ENCODE results near the gene VSTM2L.

The VSTM2L gene

DNA sequence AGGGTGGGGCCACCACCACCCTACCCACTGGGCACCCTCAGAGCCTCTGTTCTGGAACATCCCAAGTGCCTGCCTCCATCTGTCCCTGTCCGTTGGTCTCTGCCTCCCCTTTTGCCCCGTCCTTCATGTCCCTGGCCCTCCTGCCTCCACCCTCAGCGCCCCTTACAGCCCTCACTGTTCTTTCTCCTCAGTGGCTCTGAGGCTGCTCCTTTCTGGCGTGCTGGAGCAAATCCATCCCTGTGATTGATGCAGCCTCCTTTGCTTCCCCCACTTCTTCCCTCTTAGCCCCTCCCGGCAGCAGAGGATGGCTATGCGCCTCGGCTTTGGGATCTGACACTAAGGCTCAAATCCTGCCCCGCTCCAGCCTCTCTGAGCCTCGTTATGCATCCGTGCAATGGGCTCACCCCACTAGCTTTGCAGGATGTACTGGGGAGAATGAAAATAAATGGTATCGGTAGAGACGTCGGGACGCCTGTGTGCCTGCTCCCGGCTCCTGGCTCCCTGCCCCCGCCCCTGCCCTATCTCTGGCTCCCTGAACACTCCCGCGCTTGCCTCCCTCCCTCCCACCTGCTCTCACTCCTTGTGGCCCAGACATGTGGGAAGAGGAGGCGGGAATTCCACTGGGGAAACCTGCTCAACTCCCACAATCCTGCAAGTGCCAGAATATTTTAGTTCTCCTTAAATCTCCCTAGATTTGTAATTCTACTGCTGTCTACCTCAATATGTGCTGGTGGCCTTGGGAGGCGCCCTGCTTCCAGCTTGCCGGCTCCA is 13.1 kb downstream of the VSTM2L start:
- DNase-seq, result no peak
- TF ChIP-seq, protein P1, sequence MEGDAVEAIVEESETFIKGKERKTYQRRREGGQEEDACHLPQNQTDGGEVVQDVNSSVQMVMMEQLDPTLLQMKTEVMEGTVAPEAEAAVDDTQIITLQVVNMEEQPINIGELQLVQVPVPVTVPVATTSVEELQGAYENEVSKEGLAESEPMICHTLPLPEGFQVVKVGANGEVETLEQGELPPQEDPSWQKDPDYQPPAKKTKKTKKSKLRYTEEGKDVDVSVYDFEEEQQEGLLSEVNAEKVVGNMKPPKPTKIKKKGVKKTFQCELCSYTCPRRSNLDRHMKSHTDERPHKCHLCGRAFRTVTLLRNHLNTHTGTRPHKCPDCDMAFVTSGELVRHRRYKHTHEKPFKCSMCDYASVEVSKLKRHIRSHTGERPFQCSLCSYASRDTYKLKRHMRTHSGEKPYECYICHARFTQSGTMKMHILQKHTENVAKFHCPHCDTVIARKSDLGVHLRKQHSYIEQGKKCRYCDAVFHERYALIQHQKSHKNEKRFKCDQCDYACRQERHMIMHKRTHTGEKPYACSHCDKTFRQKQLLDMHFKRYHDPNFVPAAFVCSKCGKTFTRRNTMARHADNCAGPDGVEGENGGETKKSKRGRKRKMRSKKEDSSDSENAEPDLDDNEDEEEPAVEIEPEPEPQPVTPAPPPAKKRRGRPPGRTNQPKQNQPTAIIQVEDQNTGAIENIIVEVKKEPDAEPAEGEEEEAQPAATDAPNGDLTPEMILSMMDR (IDR thresholded peaks at IDR 0.05; ENCODE audit: low read depth, low read length, missing control alignments), result no peak
- no peaks in the 10 kb centered on the region for H3K36me3 ChIP-seq (replicated peaks)
- in situ Hi-C loops (cut with HindIII; ENCODE audit: low pct_ligation_motif_present, low sequenced_read_pairs), result loop anchor here (10.0 kb wide), 1 partner anchor 79 kb away; no protein-coding TSS in a partner anchor
- H3K4me3 ChIP-seq (ENCODE audit: low read depth, low read length), result no peak overlapping the region
- H3K27ac ChIP-seq, result no peak overlapping the region
- peaks cover 48% of the 10 kb centered on the region for H3K27me3 ChIP-seq (replicated peaks)

DNA sequence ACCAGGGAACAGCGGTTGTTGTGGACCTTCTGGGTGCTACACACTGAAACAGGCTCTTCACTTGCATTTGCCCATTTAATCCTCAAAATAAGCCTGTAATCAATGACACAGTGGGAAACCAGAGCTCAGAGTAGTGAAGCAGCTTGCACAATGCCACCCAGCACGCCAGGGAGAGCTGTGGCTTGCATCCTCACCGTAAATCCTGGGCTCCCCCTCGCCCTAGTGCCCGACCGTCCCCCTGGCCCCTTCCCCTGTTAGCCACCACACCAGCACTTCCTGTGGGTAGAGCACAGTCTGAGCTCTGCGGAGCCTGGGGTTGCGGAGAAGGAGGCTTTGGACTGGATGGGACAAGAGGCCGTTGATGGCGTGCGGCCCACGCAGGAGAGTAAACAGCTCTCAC is 14.5 kb downstream of the VSTM2L start:
- peaks cover 48% of the 10 kb centered on the region for H3K27me3 ChIP-seq (replicated peaks)

DNA sequence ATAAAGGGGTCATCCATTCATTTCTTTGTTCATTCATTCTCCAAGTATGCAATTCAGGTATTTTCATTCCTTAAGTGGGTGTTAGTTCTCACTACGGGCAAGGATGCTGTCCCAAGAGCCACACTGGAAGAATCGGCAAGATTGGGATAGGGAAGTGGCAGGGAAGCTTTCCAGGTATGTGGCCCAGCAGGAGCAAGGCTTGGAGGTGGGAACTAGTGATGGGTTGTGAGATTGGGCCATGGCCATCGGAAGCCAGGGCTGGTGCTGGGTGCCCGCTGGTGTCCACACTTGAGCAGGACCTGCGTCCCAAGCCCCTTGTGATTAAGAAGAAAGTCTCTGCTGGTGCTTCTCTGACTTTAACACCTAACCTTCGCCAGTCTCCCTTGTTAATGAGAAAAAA is 15.1 kb downstream of the VSTM2L start:
- no peak for DNase-seq
- H3K36me3 ChIP-seq (replicated peaks), result no peaks in the 10 kb centered on the region
- H3K27me3 ChIP-seq (replicated peaks), result peaks cover 48% of the 10 kb centered on the region
- no peak overlapping the region for H3K4me3 ChIP-seq (ENCODE audit: low read depth, low read length)
- H3K27ac ChIP-seq, result no peak overlapping the region
- in situ Hi-C loops (cut with HindIII; ENCODE audit: low pct_ligation_motif_present, low sequenced_read_pairs), result loop anchor here (10.0 kb wide), 1 partner anchor 77 kb away; no protein-coding TSS in a partner anchor
- TF ChIP-seq, protein P1 (IDR thresholded peaks at IDR 0.05; ENCODE audit: low read depth, low read length, missing control alignments), result no peak

More for the DNA sequence above, 14.5 kb downstream of the VSTM2L start:
- H3K27ac ChIP-seq, result no peak overlapping the region
- no peak overlapping the region for H3K4me3 ChIP-seq (ENCODE audit: low read depth, low read length)
- in situ Hi-C loops (cut with HindIII; ENCODE audit: low pct_ligation_motif_present, low sequenced_read_pairs), result loop anchor here (10.0 kb wide), 1 partner anchor 77 kb away; no protein-coding TSS in a partner anchor
- TF ChIP-seq, protein P1 (IDR thresholded peaks at IDR 0.05; ENCODE audit: low read depth, low read length, missing control alignments), result no peak
- no peak for DNase-seq
- no peaks in the 10 kb centered on the region for H3K36me3 ChIP-seq (replicated peaks)

DNA sequence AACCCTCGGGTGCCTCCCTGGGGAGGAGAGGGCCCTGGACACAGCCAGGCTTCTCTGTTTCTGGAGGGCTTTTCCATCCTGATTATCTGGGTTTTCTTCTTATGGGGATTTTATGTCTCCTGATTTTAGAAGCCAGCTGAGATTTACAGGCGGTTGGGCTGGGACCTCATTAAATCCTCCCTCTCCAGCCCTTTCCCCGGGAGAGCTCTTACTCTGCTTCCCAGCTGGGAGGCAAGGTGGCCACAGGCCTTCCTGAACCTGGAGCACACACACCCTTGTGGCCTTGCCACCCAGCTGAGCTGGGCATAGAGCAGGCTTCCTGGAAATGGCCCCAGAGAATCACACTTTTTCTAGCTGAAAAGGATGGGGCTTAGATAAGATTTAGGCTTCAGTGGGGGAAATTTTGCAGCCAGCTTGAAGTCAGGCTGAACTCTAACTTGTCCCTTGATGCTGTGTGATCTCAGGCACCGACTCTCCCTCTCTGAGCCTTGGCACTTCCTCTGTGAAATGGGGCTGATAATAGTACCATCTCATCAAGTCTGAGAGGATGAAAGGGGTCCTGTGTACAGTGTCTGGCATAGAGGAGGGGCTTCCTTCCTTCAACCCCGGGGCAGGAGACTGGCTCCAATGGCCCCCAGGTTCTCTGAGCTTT is 16.6 kb downstream of the VSTM2L start:
- in situ Hi-C loops (cut with HindIII; ENCODE audit: low pct_ligation_motif_present, low sequenced_read_pairs), result loop anchor here (10.0 kb wide), 1 partner anchor 75 kb away; no protein-coding TSS in a partner anchor

DNA sequence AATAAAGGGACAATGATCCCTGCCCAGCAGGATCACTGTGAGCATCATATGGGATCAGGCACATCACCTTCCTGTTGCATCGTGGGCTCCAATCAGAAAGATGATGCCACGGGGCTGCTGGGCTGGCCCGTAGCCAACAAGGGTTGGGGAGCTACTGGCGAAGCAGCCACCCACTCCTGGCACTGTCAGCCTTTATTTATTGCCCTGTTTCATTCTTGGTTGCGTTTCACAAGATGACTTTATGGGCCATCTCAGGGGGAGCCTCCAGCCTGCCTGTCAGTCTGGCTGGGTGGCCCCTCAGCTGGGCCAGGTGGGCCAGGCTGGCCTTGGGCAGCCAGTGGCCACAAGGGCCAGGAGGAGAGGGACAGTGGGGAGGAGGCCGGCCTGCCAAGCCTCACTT is 17.3 kb downstream of the VSTM2L start:
- Histone ChIP-seq H3K4me3 (ENCODE audit: low read depth, low read length) (no peak overlapping the region), H3K27me3 (replicated peaks) (peaks cover 40% of the 10 kb centered on the region), H3K36me3 (replicated peaks) (no peaks in the 10 kb centered on the region), H3K27ac (no peak overlapping the region)
- no peak for DNase-seq
- TF ChIP-seq, protein P1 (IDR thresholded peaks at IDR 0.05; ENCODE audit: low read depth, low read length, missing control alignments), result no peak
- in situ Hi-C loops (cut with HindIII; ENCODE audit: low pct_ligation_motif_present, low sequenced_read_pairs), result no loop called here

More for the DNA sequence above, 16.6 kb downstream of the VSTM2L start:
- Histone ChIP-seq H3K4me3 (ENCODE audit: low read depth, low read length) (no peak overlapping the region), H3K36me3 (replicated peaks) (no peaks in the 10 kb centered on the region), H3K27me3 (replicated peaks) (peaks cover 40% of the 10 kb centered on the region), H3K27ac (no peak overlapping the region)
- TF ChIP-seq, protein P1 (IDR thresholded peaks at IDR 0.05; ENCODE audit: low read depth, low read length, missing control alignments), result no peak
- DNase-seq, result no peak
